Colon (tissue), 2 donors: Measurements from ENCODE around the gene TRIM66.
A peak's percentile ranks its signal among the peaks of the same experiment; 100 is the strongest.

Experiments
- FAIRE-seq: peaks from 2 replicates; lab custom pipeline; 2012; peaks lifted over from hg19 to GRCh38; lab: Jason Lieb, UNC
- donor health status: control.
- donor health status: control.

TRIM66 gene

DNA sequence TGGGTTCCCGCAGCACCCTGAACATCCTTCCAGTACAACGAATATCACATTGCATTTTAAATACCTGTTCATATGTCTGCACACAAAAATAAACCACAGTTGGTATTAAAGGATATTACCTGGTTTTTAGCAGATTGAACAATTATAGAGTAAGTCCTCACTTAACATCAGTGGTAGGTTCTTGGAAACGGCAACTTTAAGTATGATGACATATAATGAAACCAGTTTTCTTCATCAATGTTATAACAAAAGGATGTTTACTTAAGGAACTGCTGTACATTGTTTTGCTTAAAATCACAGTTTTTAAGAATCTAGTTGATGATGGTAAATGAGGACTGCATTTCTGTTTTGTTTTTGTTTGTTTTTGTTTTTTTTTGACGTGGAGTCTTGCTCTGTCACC, 28.0 kb downstream of the TRIM66 start:
- FAIRE-seq, result no peak

DNA sequence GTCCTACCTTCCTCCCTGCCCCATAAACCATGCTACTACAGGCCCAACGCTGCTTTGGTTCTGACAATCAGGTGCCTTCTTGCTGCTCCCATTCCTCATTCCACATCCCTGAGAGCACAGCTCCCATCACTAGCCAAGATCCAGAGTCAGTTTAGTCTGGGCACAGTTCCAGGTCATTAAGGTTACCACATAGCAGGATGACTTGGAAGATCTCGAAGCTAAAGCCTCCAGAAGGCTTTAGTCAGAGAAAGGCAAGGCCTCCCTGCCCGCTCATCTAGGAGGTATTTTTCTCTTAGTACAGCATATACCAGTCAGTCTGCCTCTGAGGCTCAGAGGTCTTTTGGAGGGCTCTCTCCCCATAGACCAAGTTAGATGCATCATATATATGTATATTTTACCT, 30.3 kb downstream of the TRIM66 start:
- no peak for FAIRE-seq

DNA sequence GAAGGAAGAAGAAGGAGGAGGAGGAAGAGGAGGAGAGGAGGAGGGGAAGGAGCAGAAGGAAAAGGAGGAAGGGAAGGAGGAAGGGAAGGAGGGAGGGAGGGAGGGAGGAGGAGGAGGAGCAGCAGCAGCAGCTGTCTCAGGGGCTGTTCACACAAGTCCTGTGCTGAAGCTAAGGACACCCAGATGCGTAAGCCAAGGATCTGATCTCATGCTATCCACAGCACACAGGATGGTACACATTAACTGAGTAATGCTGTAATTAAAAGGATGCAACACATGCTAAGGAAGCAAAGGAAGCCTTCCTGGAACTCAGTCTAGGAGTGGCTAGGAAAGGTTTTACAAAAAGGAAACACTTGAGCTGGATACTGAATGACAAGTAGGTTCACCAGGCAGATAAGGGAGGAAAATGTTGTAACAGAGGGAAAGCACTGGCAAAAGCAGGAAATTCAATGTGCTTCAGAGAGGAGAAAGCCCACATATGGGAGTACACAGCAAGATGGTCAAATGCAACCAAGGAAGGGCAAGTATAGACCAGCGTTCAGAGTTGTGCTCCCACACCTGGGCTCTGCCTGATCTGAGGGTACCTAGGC, 32.0 kb downstream of the TRIM66 start:
- FAIRE-seq, result no peak

DNA sequence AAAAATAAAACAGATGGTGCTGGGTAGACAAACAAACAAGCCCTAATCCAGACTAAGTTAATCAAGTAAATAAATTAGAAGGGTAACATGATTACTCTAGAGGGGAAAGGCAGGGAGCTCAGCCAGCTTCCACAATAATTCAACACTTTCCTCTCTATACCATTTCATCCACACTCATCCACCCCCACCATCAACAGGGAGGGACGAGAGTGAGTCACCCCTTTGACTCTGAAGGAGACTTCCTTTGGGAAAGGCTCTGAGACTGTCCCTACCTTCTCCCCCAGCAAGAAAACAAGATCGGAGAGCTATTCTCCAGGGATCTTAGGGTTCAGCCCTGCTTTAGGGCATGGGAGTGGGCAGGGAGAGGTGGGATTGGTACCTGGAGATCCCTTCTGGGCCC, 33.1 kb downstream of the TRIM66 start:
- FAIRE-seq, result no peak

DNA sequence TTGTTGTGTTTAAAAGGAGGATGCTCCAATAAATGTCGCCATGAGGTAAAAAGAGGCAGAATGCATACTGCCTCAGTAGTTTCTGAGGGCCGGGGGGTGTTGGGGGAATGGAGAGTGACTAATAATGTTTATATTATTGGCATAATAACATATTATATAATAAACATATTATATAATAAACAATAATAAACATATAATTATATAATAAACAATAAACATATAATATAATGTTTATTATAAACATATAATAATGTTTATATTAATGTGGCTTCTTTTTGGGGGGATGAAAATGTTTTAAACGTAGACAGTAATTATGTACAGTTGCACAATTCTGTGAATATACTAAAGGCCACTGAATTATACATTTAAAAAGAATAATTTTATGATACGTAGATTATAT, 35.6 kb downstream of the TRIM66 start:
- peak; percentile 31 for FAIRE-seq

DNA sequence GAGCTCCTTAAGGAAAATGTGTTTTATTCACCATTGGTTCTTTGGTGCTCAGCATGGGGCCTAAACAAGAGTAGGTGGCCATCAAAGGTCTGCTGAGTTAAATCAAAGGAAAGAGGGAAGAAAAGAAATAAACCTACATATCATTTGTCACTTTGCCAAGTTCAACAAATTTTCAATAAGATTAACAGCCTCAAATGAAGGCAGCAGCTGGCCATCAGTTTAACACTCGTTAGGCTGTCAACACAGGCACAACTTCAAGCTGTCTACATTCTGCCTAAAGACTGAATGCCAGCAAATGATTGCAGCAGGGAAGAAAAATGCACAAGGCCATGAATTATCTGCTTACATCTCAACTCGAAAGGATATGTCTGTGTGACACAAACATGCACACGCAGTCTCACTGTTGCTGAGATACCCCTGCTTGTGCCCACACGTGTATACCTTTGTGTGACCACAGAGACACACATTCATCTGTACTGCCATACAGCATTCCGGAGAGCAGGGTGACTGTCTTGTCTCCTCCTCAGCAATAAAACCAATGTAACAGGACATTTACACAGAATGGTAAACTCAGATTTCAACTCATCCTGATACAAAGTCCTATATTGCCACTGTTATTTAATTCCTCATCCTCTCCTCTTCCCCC, 40.1 kb downstream of the TRIM66 start:
- FAIRE-seq, result no peak

DNA sequence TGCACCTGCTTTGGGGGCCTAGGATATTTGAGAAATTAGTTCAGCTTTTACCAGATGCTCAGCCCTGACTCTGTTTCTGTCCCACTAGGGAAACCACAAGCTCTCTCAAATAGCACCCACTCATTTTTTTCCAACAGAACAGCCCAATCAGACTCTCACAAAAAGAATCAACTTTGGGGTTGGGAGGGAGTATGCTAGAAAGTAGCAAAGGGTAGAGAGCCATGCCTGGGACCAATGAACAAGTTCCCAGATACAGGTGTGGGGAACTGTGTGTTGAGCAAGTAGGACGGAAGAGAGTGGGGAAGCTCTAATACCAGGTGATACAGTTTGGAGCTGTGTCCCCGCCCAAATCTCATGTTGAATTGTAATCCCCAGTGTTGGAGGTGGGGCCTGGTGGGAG, 41.1 kb downstream of the TRIM66 start:
- no peak for FAIRE-seq

DNA sequence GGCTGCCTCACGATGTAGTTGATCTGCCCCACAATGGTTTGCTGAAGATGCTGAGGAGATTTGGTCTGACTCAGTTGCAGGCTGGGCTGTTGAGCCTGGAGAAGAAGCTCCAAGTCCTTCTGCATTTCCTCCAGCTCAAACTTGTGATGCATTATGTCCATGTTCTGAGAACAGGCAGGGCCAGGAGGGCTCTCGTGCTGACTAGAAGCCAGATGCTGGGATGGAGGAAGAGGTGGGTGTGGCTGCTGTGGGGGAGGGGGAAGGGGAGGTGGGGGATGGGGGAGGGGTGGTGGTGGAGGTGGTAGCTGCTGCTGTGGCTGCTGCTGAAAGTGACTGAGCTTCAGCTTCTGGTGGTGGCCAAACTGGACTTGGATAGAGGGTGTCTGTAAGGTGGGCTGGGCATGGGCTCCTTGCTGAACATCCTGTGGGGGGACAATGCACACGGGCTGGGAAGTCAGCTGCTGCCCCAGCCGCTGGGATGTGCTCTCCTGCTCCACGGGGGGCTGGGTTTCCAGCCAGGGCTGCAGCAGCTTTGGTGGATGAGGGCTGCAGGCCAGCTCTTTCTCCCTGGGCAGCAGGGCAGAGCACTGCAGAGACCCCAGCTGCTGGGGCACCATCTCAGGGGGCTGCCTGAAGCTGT, 42.1 kb downstream of the TRIM66 start:
- FAIRE-seq, result no peak

DNA sequence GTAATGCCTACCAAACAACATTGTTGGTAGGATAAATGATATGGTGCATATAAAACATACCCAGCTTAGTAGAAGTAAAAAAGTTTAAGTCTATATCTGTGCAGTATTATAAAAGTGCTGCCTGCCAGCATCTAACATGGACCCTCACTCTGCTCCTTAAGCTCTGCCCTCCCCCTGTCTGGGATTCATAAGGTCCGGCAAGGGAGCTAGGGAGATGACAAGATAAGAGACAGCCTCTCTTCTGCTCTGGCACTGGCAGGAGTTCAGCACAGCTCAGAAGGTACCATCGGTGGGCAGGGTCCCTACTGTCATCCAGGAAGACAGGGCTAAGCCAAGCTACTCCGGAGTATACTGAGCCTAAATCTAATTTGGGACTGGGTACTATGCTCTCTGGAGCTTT, 42.8 kb downstream of the TRIM66 start:
- FAIRE-seq, result no peak

DNA sequence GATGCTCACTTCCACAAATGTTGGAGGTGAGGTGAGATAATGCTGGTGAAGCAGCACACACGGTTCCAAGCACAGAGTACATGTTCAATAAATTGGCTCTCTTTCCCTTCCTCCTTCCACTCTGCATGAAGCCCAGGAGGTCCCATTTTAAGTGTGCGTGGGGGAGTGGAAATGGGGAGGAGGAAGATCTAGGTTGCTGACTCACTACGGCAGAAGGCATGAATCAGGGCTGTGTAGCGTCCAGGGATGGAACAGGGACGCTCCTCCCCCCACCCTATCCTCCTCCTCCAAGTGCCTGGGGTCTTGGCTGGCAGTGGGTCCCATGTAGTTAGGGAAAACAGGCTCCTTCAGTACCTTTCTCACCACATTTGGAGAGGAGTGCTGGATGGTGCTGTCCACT, 44.2 kb downstream of the TRIM66 start:
- FAIRE-seq, result no peak

DNA sequence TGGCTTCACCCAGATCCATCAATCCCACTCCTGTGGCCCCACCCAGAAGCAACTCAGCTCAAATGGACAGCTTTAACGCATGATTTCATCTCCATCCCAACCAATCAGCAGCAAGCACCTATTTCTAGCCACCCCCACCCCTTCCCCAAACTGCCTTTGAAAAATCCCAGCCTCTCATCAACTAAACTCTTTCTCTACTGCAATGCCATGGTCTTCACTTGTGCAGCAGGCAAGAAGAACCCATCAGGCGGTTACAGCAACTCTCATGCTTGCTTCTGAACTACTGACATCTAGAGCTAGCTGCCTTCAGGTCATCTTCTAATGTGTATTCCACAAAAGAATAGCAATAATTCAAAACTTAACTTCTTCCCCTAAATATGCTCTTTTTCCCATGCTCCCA, 46.3 kb downstream of the TRIM66 start:
- FAIRE-seq, result no peak

DNA sequence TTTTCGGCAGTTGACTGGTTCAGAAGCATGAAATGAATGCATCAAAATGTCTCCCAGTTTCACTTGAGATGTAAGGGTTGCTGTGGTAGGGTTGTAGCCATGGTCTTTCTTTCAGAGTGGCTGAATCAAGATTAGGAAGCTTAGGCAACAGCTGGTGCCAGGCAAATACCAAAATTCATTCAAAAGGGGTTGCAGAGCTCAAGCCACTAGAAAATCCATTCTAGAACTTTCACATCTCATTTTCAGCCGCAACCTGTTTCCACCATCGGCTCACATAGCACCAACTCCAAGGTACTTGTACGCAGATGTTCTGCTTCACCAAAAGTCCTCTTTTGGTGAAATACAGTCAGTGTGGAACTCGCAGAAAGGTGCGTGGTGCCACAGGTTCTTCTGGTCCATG, 48.0 kb downstream of the TRIM66 start:
- no peak for FAIRE-seq

DNA sequence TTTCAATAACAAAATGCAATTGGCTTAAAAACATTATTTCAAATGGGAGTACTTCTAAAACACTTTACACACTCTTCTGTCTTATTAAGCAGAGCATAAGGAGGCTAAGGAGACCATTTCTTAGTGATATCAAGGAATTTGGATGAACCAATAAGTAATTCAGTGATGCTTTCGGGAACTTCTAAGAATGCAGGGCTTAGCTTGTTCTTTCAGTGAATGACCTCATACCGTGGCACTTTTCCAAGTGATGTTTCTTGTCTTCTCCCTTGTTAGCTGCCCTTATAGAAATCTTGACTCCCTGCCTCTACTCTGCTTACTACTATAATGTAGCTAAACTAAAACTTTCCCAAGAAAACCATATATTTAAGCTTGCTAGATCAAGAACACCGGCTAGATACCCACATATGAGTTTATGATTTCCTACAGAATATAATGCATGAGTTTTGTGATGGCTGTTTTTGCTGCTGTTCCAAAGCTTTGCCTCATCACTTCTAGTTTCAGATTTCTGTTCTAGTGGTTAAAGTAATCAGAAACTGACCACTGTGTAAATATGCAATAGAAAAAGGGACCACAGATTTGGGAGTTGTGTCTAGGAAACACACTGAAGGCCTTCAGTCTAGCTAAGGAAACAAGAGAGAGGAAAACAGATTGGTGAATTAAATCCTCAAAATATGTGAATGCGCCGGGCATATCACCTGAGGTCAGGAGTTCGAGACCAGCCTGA, 50.9 kb downstream of the TRIM66 start:
- no peak for FAIRE-seq

DNA sequence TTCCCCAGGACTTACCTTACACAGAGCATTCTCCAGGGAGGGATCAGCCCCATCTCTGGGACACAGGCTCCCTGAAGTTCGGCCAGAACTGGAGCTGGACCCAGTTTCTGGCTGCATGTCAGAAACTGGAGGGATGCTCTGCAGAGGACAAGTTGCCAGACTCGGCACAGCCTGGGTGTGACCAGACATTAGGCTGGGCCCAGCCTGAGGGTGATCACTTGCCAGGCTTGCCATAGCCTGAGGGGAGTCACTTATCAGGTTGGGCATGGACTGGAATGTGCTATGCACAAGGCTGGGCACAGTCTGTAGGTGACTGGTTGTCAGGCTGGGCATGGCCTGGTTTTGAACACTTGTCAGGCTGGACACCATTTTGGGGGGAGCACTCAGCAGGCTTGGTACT, 57.8 kb downstream of the TRIM66 start:
- FAIRE-seq, result no peak

DNA sequence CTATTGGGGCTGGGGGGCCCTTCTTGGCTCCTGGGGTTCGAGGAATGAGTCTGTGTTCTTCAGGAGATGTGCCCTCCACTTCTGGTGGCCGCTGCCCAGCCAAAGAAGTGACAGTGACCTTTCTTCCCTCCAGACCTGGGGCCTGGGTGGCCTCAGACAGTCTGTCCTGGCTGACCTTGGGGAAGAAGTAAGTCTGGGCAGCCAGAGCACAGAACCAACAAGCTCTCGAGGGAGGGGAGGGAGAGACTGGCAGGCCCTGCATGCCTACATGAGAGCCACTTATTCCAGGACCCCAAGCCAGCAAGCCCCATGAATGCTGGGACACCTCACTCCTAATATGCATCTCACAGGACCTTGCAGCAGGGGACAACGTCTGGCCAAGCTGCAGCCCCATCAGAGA, 61.3 kb downstream of the TRIM66 start:
- no peak for FAIRE-seq

DNA sequence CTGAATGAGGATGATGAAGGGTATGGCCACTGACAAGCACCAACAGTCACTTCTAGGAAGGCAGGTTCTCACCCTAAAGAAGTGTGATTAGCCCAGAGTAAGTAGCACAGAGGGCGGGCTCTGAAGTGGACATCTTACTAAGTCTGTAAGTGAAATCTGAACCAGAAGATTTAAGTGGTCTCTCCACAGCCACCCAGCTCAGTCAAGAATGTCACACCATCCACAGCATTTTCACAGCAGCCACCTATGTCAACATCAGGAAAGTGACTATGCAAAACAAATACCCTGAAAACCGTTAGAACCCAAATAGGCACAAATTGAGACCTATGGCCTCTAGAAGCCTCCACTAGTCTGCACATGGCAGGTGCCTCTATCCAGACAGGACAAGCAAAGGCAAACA, 65.4 kb downstream of the TRIM66 start:
- no peak for FAIRE-seq

DNA sequence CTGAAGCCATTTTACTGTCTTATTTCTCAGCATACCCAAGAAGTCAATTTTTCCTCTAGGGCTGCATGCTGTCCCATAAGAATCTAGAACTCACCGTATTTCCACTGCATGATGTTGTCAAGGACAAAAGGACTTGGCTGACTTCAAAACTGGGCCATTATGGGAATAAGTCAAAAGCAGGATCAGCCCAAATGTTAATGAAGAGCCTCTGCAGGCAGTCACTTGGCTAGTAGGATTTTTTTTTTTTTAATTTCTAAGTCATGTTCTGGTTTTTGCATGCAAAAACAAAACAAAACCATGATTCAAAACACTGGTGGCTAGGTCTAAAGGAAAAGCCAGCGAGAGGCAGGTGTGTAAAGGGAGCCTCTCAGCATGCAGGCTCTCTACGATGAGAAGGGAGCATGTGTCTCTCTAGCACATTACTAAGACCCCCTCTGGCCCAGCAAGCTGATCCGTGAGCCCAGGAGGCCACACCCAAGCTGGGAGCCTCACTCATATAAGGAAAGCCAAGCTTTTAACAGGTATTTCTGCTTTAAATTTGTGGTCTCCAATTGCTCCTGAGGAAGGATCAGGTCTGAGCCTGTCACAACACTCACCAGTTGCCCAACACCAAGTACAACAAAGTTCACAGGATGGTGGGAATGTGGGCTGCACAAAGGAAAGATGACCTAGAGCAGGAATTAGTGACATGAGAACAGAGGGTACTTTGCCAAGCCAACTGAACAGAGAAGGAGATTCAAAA, 67.0 kb downstream of the TRIM66 start:
- FAIRE-seq, result no peak

DNA sequence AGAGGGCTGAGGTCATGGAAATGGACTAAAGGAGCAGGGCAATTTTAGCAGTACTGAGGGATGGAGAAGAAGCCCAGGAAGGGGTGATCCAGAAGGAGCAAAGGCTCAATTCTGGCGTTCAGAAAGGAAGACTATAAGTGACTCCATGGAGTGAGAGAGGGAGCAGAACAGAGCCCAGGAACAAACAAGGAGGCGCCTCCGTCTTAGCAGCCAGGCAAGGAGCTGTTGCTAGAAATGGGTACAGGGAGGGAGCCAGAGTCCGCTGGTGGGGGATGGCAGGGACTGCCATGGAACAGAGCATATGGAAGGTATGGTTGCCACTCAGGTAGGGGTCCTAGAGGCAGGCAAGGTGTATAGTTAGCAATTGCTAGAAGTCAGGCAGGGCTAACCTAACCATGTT, 68.0 kb downstream of the TRIM66 start:
- FAIRE-seq, result no peak

DNA sequence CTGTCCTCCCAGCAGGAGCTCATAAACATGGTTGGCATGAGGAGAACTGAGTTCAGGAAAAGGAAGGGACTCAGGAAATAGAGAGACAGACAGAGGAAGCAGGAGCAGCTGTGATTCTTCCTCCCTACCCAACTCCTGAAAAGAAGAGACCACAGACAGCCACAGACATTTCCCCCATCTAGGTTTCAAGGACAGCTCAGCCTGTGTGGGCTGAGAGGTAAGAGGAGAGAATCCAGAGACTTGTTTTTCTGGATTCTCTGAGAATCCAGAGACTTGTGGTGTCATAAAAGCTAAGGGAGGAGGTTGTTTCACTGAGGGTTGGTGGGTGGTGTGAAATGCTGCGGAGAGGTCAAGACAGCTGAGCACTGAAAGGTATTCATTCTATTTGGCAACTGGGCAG, 69.4 kb downstream of the TRIM66 start:
- FAIRE-seq, result no peak

DNA sequence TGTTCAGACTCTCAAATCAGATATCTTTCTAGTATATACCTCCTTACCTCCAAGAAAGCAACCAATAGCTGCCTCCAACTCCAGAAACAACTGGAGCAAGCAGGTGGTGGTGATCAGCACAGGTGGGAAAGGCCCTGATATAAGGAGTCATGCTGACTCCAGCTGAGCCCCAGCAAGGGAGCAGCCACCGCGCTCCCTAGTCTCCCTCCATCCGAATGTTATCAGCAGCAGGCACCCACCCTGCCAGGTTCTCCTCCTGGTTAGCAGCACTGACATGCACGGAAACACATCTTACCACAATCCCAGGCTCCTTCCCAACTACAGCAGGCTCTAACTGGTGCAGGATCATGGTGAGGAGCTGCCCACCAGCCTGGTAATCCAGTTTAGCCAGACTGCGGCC, 69.9 kb downstream of the TRIM66 start:
- no peak for FAIRE-seq

DNA sequence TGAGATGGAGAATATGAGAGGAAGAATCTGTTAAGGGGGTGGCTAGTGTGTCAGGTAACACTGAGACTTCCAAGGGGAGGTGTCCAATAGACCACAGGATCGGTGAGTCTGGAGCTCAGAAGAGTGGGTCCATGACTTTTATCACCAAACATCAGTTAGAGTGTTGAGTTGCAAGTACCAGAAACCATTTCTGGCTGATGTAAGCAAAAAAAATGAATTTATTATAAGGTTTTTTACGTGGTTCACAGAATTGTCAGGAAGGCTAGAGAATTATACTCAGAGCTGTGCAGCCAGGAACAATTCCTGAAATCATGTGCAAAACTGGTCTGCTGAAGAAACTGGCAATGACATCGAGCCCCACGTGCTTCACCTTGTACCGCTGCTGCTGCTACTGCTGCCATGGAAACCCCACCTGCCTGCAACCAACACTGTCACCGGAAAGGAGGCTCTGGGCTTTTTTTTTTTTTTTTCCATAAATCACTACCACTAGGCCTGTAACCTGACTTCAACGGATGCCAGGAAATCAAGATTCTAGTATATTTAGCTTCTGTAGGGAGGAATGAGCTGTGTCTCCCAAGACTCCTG, 71.8 kb downstream of the TRIM66 start:
- no peak for FAIRE-seq

DNA sequence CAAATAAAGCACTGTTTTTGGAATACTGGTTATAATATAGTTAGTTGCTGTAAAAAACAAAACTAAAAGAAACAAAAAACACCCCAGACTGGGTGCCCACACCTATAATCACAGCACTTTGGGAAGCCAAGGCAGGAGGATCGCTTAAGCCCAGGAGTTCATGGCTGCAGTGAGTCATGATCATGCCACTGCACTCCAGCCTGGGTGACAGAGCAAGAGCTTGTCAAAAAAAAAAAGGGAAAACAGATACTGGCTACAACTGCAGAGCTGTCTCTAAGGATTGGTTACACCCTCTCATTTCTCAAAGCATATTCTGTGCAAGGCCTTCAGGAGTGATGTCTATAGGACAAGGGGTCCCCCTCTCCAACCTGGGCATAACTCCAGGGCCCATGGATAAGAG, 73.8 kb downstream of the TRIM66 start:
- no peak for FAIRE-seq
